T-helper 1 cell (primary cell): Measurements from ENCODE around the gene POU3F2.
A peak's percentile ranks its signal among the peaks of the same experiment; 100 is the strongest.

Experiments
- DNase-seq, 5 donors: peaks; one replicate each; pipeline ENCODE4 v3.0.0-alpha.2; 2012 to 2020

Gene POU3F2

DNA sequence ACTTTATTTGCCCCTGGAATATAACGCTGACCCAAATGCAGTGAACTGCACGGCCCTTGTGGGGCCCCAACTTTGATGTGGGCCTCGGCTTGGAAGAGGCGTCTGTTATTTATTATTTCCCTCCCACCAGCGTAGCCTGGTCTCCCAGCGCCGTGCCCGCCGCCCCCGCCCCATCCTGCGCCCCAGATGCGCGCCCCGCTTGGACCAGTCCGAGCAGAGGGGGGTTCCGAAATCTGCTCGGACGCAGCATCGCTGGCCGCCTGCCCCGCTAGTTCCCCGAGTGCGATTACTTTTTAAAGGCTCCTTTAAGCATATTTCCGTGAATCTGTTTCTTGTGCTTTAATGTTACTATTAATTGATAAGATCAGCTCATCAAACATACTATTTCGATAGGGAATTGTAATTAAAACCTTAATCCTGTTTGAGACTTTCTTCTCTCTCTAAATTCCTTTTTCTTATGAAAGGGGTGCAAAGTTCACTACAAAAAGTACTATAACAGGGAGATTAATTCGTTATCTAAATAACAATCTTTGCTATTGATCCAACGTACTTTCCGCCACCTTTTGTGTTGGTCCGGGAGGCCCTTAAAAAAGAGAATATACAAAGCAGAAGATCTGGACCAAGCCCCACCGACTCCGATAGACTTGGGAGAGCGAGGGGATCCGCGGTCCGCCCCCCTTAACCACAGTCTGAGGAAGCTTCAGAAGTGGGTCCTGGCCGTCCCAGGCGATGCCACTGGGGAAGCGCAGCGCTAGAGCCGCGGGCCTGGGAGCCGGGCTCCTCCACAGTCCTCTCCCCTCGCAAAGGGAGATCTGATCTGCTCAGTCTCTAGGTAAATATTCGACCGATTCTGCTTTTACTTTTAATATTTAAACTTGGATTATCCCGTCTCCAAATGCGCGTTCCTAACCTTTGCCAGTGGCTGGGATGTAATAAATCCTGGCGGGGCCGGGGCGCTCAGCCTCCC, 10.2 kb downstream of the POU3F2 start:
- no peak for DNase-seq

DNA sequence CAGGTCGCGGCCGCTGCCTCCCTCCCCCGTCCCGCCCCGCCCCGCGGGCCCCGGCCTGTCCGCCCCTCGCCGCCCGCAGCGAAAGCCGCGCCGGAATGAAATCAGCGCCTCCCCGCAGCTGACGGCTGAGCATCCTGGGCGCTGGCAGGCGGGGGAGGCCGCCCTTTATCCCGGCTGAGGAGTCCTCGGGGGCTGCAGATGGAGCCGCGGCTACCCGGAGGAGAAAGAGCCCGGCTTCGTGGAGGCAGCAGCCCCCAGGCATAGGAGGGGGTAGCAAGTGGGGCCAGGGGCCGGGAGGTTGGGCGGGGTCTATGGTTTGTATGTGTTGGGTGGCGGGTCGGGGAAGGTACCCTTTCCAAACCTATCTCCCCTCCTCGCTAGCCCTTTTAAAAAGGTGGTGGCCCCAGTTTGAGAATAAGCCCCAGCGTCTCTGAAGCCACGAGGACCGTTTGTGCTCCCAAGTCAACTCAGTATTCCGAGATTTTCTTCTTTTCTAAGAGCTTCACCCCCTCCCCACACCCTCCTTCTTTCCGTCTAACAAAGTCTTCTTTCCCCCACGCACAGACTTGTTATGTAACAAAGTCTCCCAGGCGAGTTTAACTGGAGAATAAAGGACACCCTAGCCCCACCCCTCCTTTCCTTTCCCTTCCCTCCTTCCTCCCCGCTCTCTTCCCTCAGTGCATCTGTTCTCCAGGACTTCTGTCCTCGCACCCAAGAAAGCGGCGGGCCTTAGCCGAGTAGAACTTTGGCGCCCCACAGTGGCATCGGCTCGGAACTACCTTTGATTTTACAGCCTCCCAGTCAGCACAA, 11.0 kb downstream of the POU3F2 start:
- peak in 2 of 5 donors; percentile 48 to 53 for DNase-seq

DNA sequence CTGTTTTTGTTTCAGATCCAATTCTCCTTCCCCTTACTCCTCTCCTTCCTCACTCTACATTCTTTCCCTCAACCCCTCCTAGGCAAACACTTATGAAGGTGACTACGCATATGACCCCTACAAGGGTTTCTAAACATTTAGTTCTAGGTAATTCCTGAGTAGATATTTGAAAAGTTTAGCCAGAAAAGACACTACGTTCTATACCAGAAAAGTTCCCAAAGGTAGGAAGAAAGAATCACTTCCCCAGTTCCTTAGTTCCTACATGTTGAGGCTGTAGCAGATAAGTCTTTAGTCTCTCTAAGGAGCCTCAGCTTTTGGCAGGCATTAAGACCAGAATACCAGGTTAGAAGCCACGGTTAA, 11.6 kb downstream of the POU3F2 start:
- no peak for DNase-seq

DNA sequence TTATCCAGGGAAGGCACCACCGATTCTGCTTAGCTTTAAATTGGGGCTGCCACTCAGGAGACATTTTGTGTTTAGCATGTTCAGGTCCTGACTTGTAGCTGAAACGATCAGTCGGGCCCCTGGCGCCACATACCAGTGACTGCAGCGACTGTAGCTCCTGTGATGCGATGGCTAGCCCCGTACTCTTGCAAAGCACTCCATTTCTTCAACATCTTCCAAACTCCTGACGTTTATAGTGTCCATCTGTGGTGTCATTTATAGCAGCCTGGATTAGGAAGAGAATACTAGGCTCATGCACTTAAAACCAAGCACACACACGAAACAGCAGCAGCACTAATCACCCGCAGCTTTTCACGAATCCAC, 13.0 kb downstream of the POU3F2 start:
- DNase-seq = no peak

DNA sequence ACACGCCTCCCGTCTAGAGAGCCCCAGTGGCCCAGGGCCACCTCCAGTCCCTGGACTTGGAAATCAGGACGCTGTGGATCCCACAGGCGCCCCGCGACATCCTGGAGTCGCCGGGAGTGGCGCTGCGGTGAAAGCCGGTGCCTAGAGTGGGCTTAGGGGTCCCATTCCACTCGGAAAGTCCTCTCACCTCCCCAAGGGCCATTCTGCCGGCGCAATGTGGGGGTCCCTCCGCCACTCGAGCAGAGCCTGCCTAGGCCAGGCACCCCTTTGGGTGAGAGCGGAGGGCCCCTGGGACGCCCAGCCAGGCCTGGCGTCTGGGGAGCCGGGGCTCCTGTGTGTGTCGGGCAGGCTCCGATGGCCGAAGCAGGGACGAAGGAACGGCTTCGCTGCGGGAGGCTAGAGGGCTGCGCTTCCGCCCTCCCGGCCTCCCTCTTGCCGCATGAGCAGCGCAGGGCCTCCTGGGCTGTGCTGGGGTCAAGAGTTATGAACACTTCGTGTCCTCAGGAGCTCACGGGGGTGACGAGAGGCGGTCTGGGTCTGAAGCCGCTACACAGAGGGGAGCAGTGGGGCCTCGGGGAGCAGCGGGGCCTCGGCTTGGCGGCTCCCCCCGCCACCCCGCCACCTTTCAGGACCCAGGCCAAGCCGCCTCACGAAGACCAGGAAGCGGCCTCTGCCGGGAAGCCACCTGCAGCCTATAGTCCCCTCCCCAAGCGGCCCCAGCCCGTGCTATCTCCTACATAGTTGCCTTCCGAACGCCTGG, 13.6 kb downstream of the POU3F2 start:
- DNase-seq = no peak

DNA sequence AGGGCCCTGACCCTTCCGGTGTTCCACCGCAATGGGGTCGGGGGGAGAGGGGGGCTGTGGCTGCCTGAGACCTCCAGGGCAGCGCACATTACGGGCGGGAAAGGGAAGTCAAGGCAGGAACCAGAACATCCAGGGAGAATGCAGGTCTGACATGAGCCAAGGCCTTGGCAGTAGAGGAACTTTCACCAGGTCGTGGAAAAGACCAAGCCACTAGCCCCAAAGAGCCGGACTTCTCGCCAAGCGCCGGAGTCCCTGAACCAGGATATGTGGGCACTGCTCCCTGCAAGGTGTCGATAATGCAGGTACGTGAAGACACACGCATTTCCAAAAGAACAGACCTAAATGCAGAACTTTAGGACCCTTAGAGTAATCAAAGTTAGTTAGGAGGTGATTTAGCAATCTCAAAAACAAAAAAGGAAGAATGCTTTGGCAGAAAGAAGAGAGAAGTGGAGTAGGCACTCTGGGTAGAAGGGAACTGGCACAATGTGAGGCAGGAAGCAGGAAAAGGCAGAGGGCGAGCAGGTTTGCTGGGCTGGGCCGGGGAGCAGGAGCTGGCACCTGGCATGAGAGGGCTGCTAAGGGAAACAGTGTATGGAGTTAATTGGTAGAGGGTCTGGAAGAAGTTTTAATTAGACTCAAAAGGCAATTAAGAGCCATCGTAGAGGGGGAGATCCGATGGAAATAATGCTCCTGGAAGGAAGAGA, 14.3 kb downstream of the POU3F2 start:
- DNase-seq = no peak

DNA sequence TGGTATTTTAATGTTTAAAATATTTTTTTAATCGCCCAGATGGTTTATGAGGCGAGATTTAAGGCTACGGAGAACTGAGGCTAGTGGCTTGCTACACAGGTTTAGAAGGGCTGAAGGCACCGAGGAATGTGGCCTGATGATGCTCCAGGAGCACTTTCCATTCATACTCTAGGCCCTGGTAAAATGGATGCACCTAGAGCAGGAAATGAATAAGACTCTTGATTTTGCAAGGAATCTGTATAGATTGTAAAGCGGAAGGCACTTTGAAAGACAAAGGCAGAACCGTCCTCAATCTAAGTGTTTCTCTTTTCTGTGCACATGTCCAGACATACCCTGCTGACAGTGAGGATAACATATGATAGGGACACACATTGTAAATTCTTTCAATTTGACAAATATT, 30.1 kb downstream of the POU3F2 start:
- no peak for DNase-seq

DNA sequence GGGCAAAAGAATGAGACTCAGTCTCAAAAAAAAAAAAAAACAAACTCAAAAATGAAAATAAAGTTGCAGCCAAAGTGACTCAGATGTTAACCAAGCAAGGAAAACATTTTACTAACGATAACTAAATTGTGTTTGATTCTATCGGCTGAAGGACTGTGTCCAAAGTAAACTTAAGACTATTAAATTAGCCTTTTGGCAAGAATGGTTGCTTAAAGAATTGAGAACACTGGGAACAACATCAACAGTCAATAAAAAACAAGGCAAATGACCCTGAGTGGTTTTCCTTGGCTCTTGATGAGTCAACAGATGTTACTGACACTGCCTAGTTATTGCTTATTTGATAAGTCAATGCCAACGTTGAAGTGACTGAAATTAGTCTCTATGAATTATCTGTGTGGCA, 36.7 kb downstream of the POU3F2 start:
- DNase-seq = no peak

DNA sequence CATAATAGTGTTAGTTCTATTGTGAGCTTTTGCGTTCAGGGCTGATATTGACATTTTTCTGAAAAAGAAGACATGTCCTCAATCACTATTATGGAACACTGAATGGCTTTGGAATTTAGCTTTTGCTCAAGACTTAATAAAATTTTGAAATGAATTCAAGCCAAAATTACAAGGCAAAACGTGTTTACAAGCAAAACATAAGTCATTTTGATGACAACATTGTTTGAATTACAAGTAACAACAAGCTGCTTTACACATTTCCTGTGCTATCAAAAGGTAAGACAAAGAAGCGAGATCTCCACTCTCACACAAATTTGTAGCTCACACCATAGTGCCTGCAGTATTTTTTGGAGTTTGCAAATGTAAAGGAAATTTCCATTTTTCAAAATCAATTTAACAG, 37.4 kb downstream of the POU3F2 start:
- DNase-seq = no peak

DNA sequence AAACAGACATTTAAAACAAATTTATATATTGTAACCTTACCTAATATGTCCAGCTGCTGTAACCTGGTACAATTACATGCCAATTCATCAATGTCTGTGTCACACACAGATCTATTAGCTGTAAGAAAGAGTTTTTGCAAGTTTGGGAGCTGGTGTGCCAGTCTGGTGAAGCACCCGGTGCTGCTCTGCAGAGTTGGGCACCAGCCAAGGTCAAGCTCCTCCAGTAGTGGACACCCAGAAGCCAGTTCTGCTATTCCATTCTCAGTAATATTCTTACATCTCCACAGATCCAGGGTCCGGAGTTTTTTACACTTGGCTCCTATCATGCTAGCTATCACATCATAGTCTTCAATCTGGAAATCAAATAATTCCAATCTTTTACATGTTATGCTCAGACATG, 41.0 kb downstream of the POU3F2 start:
- no peak for DNase-seq

DNA sequence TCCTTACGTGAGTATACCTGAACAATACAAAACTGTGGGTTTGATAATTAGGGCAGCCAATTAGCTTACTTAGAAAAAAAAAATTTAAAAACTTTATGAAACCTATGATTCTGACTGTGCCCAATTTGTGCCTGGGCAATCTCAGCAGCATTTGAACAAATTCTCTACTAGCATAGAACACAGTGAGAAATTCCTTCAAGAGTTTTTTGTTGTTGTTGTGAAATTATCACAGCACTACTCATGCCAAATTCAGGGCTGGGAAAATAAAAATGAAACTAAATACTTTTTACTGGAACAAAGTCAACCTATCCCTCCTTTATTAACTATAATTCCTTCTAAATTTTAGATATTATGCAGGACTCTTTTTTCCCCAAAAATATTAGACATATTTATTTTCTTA, 42.9 kb downstream of the POU3F2 start:
- DNase-seq = no peak

DNA sequence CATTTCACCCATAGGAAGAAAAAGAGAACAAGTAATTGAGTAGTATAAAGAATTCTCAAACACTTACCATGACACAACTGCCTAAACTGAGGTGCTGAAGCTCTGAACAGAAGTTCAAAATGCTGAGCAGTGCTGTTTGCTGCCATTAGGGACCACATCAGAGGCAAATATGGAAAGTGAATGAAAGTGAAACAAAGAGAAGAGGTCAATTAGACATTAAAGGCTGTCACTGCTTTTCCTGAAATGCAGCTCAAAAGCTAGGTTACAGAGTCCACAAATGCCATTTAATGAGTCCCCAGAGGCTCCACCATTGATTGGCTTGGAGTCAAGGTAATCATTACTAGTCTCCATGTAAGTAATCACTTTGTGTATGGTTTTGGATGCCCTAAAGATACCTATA, 46.1 kb downstream of the POU3F2 start:
- DNase-seq = peak in 1 of 5 donors; percentile 10

DNA sequence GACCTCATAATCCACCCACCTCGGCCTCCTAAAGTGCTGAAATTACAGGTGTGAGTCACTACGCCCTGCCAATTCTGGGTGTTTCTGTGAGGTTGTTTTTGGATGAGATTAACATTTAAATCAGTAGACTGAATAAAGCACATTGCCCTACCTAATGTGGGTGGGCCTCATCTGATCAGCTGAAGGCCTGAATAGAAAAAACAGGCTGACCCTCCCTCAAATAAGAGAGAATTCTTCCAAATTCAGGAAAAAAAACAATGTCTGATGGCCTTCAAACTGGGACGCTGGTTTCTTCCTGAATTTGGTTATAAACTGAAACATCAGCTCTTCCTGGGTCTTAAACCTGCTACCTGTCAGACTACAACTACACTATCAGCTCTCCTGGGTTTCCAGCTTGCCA, 51.0 kb downstream of the POU3F2 start:
- no peak for DNase-seq

DNA sequence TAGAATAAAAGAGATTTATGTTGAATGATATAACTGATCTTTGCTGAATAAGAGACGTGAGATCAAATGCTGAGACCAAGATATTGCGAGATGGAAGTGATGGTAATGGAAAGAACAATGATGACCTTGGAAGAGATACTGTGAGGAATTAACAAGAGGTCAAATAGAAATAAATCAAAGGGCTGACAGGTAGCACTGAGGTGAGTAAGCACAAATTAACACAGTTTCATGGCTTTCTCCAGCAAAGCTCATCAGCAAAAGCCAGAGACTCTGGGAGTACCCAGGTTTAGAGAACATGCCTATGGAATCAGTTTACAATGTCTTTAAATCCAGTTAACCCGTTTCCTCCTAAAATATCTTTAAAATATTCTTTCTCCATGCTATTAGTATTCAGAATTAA, 53.3 kb downstream of the POU3F2 start:
- no peak for DNase-seq
